ENCODE results near the gene MIGA2.

MIGA2 gene

DNA sequence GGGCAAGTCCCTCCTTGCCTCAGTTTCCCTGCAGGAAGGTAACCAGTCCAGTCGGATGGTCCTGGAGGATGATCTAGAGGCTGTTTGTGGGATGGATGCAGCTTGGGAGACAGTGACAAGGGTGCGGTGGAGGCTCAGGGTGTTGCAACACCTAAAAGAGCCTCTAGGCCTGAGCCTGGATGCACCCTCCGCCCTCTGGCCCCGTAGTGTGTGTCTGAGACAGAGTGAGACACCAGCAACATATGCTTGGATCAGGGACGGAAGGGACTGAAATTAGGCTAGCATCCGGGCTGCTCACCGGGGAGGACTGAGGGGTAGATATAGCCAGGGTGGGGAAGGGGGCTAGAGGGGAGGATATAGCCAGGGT, 73.1 kb downstream of the MIGA2 start (continued):
- TF ChIP-seq ZNF423 (tag by site-specific recombination; IDR thresholded peaks at IDR 0.05) (no peak), ZNF785 (tag by site-specific recombination; IDR thresholded peaks at IDR 0.05) (no peak), ZFP41 (tag by site-specific recombination; IDR thresholded peaks at IDR 0.05; ENCODE audit: borderline replicate concordance) (no peak), ZNF610 (tag by site-specific recombination; IDR thresholded peaks at IDR 0.05; ENCODE audit: borderline replicate concordance) (no peak)

DNA sequence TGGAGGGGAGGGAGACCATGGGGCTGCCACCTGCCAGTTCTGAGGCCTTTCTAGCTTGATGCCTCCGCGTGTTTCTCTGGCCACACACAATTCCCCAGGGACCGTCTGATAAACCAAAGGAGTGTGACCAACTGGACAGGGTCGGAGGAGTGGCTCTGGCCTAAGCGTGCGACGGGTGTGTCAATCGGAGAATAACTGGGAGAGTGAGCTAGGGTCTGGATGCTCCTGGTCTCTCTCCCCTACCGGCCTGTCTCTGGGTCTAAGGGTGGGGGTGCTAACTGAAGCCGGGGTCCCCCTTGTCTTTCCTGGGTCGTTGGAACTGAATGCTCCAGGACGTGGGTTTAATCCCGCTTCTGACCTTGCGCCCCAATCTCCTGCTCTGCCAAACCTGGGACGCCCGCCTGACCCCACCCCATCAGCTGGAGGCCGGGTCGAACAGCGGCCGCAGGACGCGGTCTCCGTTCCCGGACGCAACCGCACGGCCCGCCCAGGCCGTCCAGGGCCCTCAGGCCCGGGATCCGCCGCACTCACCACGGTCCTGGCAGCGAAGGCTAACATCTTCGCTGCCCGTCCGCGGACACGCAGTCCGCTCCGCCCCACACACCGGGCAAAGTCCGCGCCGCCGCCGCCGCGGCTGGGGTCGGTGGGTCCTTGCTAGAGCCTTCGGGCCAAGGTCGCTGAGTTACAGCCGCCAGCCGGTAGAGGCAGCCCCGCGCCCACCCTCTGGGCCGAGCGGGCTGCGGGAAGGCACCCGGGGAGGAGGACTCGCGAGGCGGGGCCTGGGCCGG, 73.7 kb downstream of the MIGA2 start:
- H3K4me3 ChIP-seq (ENCODE audit: low read depth, low read length) = peak overlapping the region; percentile 58
- H3K36me3 ChIP-seq (ENCODE audit: control insufficient read depth in 2 of 2, insufficient read depth in 1 of 2, low read length in 2 of 2) = peaks cover 0 to 8% of the 10 kb centered on the region in 2 experiments; a peak in 2 of 3 replicates

More for the DNA sequence above, 73.7 kb downstream of the MIGA2 start:
- TF ChIP-seq ZBTB48 (tag by site-specific recombination; IDR thresholded peaks at IDR 0.05) = peak; percentile 12; the same call in 1 of the 2 replicates
- TF ChIP-seq, protein P1, sequence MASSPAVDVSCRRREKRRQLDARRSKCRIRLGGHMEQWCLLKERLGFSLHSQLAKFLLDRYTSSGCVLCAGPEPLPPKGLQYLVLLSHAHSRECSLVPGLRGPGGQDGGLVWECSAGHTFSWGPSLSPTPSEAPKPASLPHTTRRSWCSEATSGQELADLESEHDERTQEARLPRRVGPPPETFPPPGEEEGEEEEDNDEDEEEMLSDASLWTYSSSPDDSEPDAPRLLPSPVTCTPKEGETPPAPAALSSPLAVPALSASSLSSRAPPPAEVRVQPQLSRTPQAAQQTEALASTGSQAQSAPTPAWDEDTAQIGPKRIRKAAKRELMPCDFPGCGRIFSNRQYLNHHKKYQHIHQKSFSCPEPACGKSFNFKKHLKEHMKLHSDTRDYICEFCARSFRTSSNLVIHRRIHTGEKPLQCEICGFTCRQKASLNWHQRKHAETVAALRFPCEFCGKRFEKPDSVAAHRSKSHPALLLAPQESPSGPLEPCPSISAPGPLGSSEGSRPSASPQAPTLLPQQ (tag by site-specific recombination; IDR thresholded peaks at IDR 0.05) = no peak
- no peak for TF ChIP-seq ZNF155 (tag by site-specific recombination; IDR thresholded peaks at IDR 0.05)
- peak; percentile 92 for TF ChIP-seq ZNF335 (tag by site-specific recombination; conservative IDR thresholded peaks at IDR 0.05)
- TF ChIP-seq KLF1 (tag by site-specific recombination; IDR thresholded peaks at IDR 0.05) = 0 out of 2 replicates have a peak, but pooled peaks have one; percentile 25
- peak; percentile 76; the same call in 1 of the 2 replicates for TF ChIP-seq ZBTB8A (tag by site-specific recombination; IDR thresholded peaks at IDR 0.05)
- TF ChIP-seq, protein P2, sequence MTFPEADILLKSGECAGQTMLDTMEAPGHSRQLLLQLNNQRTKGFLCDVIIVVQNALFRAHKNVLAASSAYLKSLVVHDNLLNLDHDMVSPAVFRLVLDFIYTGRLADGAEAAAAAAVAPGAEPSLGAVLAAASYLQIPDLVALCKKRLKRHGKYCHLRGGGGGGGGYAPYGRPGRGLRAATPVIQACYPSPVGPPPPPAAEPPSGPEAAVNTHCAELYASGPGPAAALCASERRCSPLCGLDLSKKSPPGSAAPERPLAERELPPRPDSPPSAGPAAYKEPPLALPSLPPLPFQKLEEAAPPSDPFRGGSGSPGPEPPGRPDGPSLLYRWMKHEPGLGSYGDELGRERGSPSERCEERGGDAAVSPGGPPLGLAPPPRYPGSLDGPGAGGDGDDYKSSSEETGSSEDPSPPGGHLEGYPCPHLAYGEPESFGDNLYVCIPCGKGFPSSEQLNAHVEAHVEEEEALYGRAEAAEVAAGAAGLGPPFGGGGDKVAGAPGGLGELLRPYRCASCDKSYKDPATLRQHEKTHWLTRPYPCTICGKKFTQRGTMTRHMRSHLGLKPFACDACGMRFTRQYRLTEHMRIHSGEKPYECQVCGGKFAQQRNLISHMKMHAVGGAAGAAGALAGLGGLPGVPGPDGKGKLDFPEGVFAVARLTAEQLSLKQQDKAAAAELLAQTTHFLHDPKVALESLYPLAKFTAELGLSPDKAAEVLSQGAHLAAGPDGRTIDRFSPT (tag by site-specific recombination; IDR thresholded peaks at IDR 0.05) = peak; percentile 34; the same call in 1 of the 2 replicates
- TF ChIP-seq ZNF521 (tag by site-specific recombination; IDR thresholded peaks at IDR 0.05) = no peak
- TF ChIP-seq BCL11A (tag by site-specific recombination; IDR thresholded peaks at IDR 0.05; ENCODE audit: low read depth) = no peak
- no peak for TF ChIP-seq ZNF514 (tag by site-specific recombination; IDR thresholded peaks at IDR 0.05)
- TF ChIP-seq, protein P3, sequence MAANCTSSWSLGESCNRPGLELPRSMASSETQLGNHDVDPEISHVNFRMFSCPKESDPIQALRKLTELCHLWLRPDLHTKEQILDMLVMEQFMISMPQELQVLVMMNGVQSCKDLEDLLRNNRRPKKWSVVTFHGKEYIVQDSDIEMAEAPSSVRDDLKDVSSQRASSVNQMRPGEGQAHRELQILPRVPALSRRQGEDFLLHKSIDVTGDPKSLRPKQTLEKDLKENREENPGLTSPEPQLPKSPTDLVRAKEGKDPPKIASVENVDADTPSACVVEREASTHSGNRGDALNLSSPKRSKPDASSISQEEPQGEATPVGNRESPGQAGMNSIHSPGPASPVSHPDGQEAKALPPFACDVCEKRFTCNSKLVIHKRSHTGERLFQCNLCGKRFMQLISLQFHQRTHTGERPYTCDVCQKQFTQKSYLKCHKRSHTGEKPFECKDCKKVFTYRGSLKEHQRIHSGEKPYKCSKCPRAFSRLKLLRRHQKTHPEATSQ (tag by site-specific recombination; IDR thresholded peaks at IDR 0.05) = no peak
- peak; percentile 18; the same call in 1 of the 2 replicates for TF ChIP-seq ZNF561 (tag by site-specific recombination; IDR thresholded peaks at IDR 0.05; ENCODE audit: borderline replicate concordance)
- TF ChIP-seq ZNF302 (tag by site-specific recombination; IDR thresholded peaks at IDR 0.05; ENCODE audit: low read depth) = no peak
- no peak for TF ChIP-seq ZNF510 (tag by site-specific recombination; IDR thresholded peaks at IDR 0.05; ENCODE audit: insufficient replicate concordance)
- TF ChIP-seq ZNF600 (tag by site-specific recombination; IDR thresholded peaks at IDR 0.05) = peak; percentile 33; the same call in 1 of the 2 replicates
- TF ChIP-seq ZIC2 (tag by site-specific recombination; IDR thresholded peaks at IDR 0.05) = peak; percentile 23; the same call in 1 of the 2 replicates
- no peak for TF ChIP-seq ZNF585B (tag by site-specific recombination; IDR thresholded peaks at IDR 0.05)
- peak; percentile 42; the same call in 1 of the 2 replicates for TF ChIP-seq GLIS2 (tag by site-specific recombination; IDR thresholded peaks at IDR 0.05)
- TF ChIP-seq ZNF140 (tag by site-specific recombination; IDR thresholded peaks at IDR 0.05) = no peak
- no peak for TF ChIP-seq ZNF677 (tag by site-specific recombination; IDR thresholded peaks at IDR 0.05)
- peak; percentile 96 for TF ChIP-seq ZBTB20 (tag by site-specific recombination; IDR thresholded peaks at IDR 0.05)
- Histone ChIP-seq H3K27ac (ENCODE audit: extremely low read depth, low read depth, low read length) (peak overlapping the region; percentile 31; the same call in 1 of the 2 replicates), H3K9me3 (ENCODE audit: control insufficient read depth, insufficient read depth, low read depth, low read length) (no peaks in the 10 kb centered on the region), H3K4me1 (ENCODE audit: control insufficient read depth, insufficient read depth, low read length) (peaks cover 4% of the 10 kb centered on the region; the same call in 1 of the 2 replicates)
- CTCF ChIA-PET = interaction anchor here (2.1 kb wide), 1 partner anchor 13 kb away, joined by 6 read pairs; no protein-coding TSS in a partner anchor
- POLR2A ChIA-PET = interaction anchor here (0.6 to 3.7 kb wide), 5 partner anchors 15 to 516 kb away, joined by 3 to 23 read pairs (median 5); partner anchors contain the start of genes DOLPP1 and NTMT1
